CD4-positive, alpha-beta memory T cell (primary cell): ENCODE measurements around the gene RDH8. TPM values are rescaled to one million over a fixed set of nuclear protein-coding genes. Genes with fewer than 3 reads are reported as not detected.

Experiments
- CTCF ChIA-PET: fragments of 350-600 bp; sonication (Branson Sonifier 250); formaldehyde crosslinking; loops from one replicate; lab custom pipeline; 2021; ENCODE audit warnings: inconsistent platforms; ENCODE audit not compliant: partially characterized antibody; lab: Charles Lee
- POLR2A ChIA-PET: fragments of 350-600 bp; sonication (Branson Sonifier 250); formaldehyde crosslinking; loops from one replicate; lab custom pipeline; 2021; ENCODE audit not compliant: partially characterized antibody; lab: Charles Lee
- DNase-seq, 5 donors: peaks; one replicate each; pipeline versions ENCODE4 v3.0.0 to v3.0.0-alpha.2; 2020 to 2022; ENCODE audit warnings: mixed read lengths in 1 of 5
- H3K27ac ChIP-seq: one replicate; pipeline ENCODE4 v1.7.0; 2013; ENCODE audit warnings: low read depth, low read length
- H3K27me3 ChIP-seq: 2 replicates; pipeline ENCODE4 v1.7.0; 2013; ENCODE audit warnings: mild to moderate bottlenecking, low read length, moderate library complexity; ENCODE audit not compliant: insufficient read depth
- H3K36me3 ChIP-seq: 2 replicates; pipeline ENCODE4 v1.7.0; 2013; ENCODE audit warnings: mild to moderate bottlenecking, low read length, moderate library complexity; ENCODE audit not compliant: insufficient read depth
- H3K4me1 ChIP-seq: 2 replicates; pipeline ENCODE4 v1.7.0; 2013; ENCODE audit warnings: mild to moderate bottlenecking, low read length, moderate library complexity; ENCODE audit not compliant: insufficient read depth
- H3K4me3 ChIP-seq, 2 donors: one replicate each; pipeline ENCODE4 v1.7.0; 2013; ENCODE audit warnings: low read length in 2 of 2, mild to moderate bottlenecking in 1 of 2
- H3K9me3 ChIP-seq, 2 donors: one replicate each; pipeline ENCODE4 v1.7.0; 2013; ENCODE audit warnings: low read length in 2 of 2, control low read depth in 1 of 2; ENCODE audit not compliant: control insufficient read depth in 1 of 2
- H3K27ac Mint-ChIP-seq, 7 donors: one replicate each; pipeline ENCODE4 v1.8.0; 2020 to 2021; ENCODE audit warnings: mixed read lengths in 7 of 7, mild to moderate bottlenecking in 6 of 7, inconsistent platforms in 3 of 7, moderate library complexity in 3 of 7
- H3K27me3 Mint-ChIP-seq, 2 donors: one replicate each; pipeline ENCODE4 v1.8.0; 2020 to 2021; ENCODE audit warnings: mixed read lengths in 2 of 2
- H3K36me3 Mint-ChIP-seq, 2 donors: one replicate each; pipeline ENCODE4 v1.8.0; 2020 to 2021; ENCODE audit warnings: mixed read lengths in 2 of 2, inconsistent platforms in 1 of 2, mild to moderate bottlenecking in 1 of 2
- H3K4me1 Mint-ChIP-seq, 4 donors: one replicate each; pipeline ENCODE4 v1.8.0; 2020 to 2021; ENCODE audit warnings: mixed read lengths in 4 of 4, mild to moderate bottlenecking in 1 of 4
- H3K4me3 Mint-ChIP-seq, 8 donors: one replicate each; pipeline ENCODE4 v1.8.0; 2020 to 2021; ENCODE audit warnings: mixed read lengths in 8 of 8, mild to moderate bottlenecking in 7 of 8, moderate library complexity in 6 of 8, inconsistent platforms in 3 of 8
- H3K9me3 Mint-ChIP-seq, 8 donors: one replicate each; pipeline ENCODE4 v1.8.0; 2020 to 2021; ENCODE audit warnings: mixed read lengths in 8 of 8, mild to moderate bottlenecking in 5 of 8, inconsistent platforms in 3 of 8, moderate library complexity in 1 of 8
- intact Hi-C: fragments of 100-400 bp; cut with micrococcal nuclease; formaldehyde crosslinking; loops from one replicate; pipeline ENCODE4 v1.15.1; 2023
- polyA plus RNA-seq, 2 donors: library from polyadenylated mRNA; unstranded; fragments of 300-500 nt; fragmentation: Illumina TruSeq; gene quantifications; one replicate each; pipeline ENCODE4 v1.2.3, GENCODE V29; 2021
- total RNA-seq, 2 experiments: library from RNA; stranded (reverse); gene quantifications; one replicate each; pipeline ENCODE4 v1.2.3, GENCODE V29; 2021

The RDH8 gene
- total and polyA plus RNA-seq, 4 experiments from 2014 or later, result not detected

DNA sequence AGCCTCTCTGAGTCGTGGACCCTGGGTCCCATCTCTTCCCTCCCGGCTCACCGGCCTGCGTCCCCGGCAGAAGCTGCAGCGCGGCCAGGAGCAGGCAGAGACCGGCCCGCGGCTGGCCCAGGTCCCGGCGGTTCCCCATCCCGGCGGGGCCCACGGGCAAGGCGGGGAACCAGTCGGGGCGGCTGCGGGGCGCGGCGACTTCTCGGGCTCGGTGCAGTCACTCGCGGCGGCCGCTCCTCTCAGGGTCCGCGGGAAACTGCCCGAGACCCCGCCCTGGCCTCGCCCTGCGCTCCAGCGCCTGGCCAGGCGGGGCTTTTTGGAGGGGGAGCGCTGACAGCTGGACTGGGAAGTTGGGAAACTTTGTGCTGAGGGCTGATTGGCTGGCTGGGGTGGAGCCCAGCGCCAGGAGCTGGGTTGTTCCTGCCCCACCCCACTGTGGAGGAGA is 3.0 kb upstream of the RDH8 start, which contains the start of gene COL5A3:
COL5A3 (minus strand) TSS at position 258 of the 445 bp plus-strand sequence; CDS start at position 139, 119 bp downstream.
- DNase-seq, result no peak
- peak within 1 kb of the TSS; percentile 3 to 85 (median 43) for H3K27ac Mint-ChIP-seq

DNA sequence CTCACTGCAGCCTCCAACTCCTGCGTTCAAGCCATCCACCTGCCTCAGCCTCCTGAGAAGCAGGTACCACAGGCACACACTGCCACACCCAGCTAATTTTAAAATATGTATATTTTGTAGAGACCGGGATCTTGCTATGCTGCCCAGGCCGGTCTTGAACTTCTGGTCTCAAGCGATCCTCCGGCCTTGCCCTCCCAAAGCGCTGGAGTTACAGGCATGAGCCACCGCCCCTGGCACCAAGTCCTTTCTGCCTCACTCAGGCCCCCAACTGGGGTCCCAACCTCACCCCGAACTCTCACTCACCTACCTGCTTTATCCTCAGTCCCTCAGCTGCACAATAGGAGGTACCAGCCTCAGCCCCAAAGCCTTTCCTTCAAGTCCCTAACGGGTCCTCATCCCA is 2.3 kb upstream of the RDH8 start:
- no peaks in the 10 kb centered on the region for H3K36me3 ChIP-seq
- no peak for DNase-seq
- H3K4me3 ChIP-seq, result no peak overlapping the region
- Mint-ChIP-seq H3K27me3 (peaks cover 38 to 45% of the 10 kb centered on the region in 2 donors), H3K4me1 (peaks cover 14 to 36% (median 28%) of the 10 kb centered on the region in 4 donors), H3K4me3 (peak overlapping the region in 3 of 8 donors; percentile 5 to 70 (median 60)), H3K9me3 (peaks cover 0 to 7% (median under 1%) of the 10 kb centered on the region in 8 donors), H3K27ac (no peak overlapping the region), H3K36me3 (no peaks in the 10 kb centered on the region)
- H3K4me1 ChIP-seq, result peaks cover 30% of the 10 kb centered on the region
- H3K27ac ChIP-seq, result no peak overlapping the region
- no peaks in the 10 kb centered on the region for H3K9me3 ChIP-seq
- intact Hi-C loops, result no loop called here
- ChIA-PET POLR2A (interaction anchor here (0.9 kb wide), 1 partner anchor 101 kb away, joined by 3 read pairs; no protein-coding TSS in a partner anchor), CTCF (interaction anchor here (1.0 kb wide), 1 partner anchor 11 kb away, joined by 3 read pairs; no protein-coding TSS in a partner anchor)
- peaks cover 20% of the 10 kb centered on the region for H3K27me3 ChIP-seq

More for the DNA sequence above, 3.0 kb upstream of the RDH8 start, which contains the start of gene COL5A3:
- no peaks in the 10 kb centered on the region for H3K36me3 Mint-ChIP-seq
- peaks cover 20% of the 10 kb centered on the region for H3K27me3 ChIP-seq
- peaks cover 0 to 7% (median under 1%) of the 10 kb centered on the region in 8 donors for H3K9me3 Mint-ChIP-seq
- peak within 1 kb of the TSS in 7 of 8 donors; percentile 61 to 81 (median 74) for H3K4me3 Mint-ChIP-seq
- no peaks in the 10 kb centered on the region for H3K36me3 ChIP-seq
- H3K4me1 ChIP-seq, result peaks cover 34% of the 10 kb centered on the region
- intact Hi-C loops, result no loop called here
- no peaks in the 10 kb centered on the region for H3K9me3 ChIP-seq
- no peak within 1 kb of the TSS for H3K27ac ChIP-seq
- CTCF ChIA-PET, result interaction anchor here (0.6 to 1.0 kb wide), 2 partner anchors 10 to 11 kb away, joined by 3 to 4 read pairs; no protein-coding TSS in a partner anchor
- peaks cover 14 to 36% (median 29%) of the 10 kb centered on the region in 4 donors for H3K4me1 Mint-ChIP-seq
- peaks cover 40 to 46% of the 10 kb centered on the region in 2 donors for H3K27me3 Mint-ChIP-seq
- POLR2A ChIA-PET, result interaction anchor here (0.9 kb wide), 1 partner anchor 102 kb away, joined by 3 read pairs; no protein-coding TSS in a partner anchor
- H3K4me3 ChIP-seq, result no peak within 1 kb of the TSS

DNA sequence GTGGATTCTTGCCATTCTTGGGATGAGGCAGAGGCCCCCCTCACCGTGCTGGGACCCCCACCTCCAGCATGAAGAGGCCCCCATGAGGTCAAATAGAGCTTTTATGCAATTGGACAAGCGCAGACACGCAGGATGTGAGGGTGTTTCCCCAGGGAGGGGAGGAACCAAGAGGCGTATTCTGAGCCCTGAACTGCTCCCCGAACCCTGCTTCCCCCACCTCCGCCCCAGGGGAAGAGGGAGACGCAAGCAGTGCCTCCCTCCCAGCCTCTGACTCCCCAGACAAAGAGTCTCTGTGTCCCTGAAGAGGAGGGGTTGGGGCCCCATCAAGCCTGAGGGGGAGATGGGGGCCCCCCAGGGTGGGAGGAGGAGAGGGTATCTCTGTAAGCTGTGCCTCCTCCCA is 1.3 kb upstream of the RDH8 start:
- H3K36me3 ChIP-seq, result no peaks in the 10 kb centered on the region
- H3K9me3 Mint-ChIP-seq, result peaks cover 0 to 7% (median under 1%) of the 10 kb centered on the region in 8 donors
- peaks cover 9 to 29% (median 23%) of the 10 kb centered on the region in 4 donors for H3K4me1 Mint-ChIP-seq
- H3K27me3 ChIP-seq, result peaks cover 20% of the 10 kb centered on the region
- peaks cover 35 to 37% of the 10 kb centered on the region in 2 donors for H3K27me3 Mint-ChIP-seq
- H3K4me1 ChIP-seq, result peaks cover 27% of the 10 kb centered on the region
- no peak overlapping the region for H3K4me3 Mint-ChIP-seq
- ChIA-PET CTCF (no interaction called here), POLR2A (no interaction called here)
- no peaks in the 10 kb centered on the region for H3K36me3 Mint-ChIP-seq
- no peak overlapping the region for H3K27ac Mint-ChIP-seq
- no peak for DNase-seq
- H3K27ac ChIP-seq, result no peak overlapping the region
- H3K9me3 ChIP-seq, result no peaks in the 10 kb centered on the region
- no peak overlapping the region for H3K4me3 ChIP-seq
- intact Hi-C loops, result no loop called here

DNA sequence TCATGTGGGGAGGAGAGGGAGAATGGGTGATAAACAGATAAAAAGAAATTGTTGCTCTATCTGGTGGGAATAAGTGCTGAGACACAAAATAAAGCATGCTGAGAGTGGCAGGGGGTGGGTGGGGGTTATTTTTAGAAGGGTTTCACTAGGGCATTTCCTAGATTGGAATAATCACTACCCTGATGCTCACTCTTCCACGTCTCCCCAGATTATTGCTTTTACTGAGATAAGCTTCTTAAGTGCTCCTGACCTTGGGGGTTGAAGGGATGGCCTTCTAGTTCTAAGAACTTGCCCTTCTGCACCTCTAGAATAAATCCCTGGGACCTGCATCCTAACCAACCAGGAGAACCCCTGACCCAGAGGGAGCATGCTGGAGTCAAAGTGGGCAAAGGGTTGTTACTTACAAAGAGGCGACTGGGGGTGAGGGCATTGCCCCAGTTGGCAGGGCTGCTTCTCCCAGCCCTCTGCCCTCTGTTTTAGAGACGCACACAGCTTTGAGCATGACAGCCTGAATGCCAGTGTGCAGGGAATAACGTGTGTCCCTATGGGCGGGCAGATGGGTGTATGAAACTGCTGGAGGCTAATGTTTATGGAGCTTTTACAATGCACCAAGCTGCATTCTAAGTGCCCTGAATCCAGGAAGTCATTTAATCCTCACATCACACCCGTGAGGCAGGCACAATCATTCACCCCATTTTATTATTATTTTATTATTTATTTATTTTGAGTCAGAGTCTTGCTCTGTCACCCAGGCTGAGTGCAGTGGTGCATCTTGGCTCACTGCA is 743 bp downstream of the RDH8 start:
- intact Hi-C loops, result no loop called here
- Mint-ChIP-seq H3K4me3 (no peak overlapping the region), H3K9me3 (peaks cover 0 to 4% (median under 1%) of the 10 kb centered on the region in 8 donors), H3K36me3 (no peaks in the 10 kb centered on the region), H3K27ac (no peak overlapping the region), H3K4me1 (peaks cover 4 to 12% (median 10%) of the 10 kb centered on the region in 4 donors), H3K27me3 (peaks cover 20 to 22% of the 10 kb centered on the region in 2 donors)
- no peak overlapping the region for H3K4me3 ChIP-seq
- ChIA-PET CTCF (no interaction called here), POLR2A (interaction anchor here (0.5 kb wide), 1 partner anchor 82 kb away, joined by 3 read pairs; no protein-coding TSS in a partner anchor)
- H3K9me3 ChIP-seq, result no peaks in the 10 kb centered on the region
- H3K27me3 ChIP-seq, result peaks cover 8% of the 10 kb centered on the region
- H3K4me1 ChIP-seq, result peaks cover 11% of the 10 kb centered on the region
- DNase-seq, result no peak
- H3K36me3 ChIP-seq, result no peaks in the 10 kb centered on the region
- H3K27ac ChIP-seq, result no peak overlapping the region

DNA sequence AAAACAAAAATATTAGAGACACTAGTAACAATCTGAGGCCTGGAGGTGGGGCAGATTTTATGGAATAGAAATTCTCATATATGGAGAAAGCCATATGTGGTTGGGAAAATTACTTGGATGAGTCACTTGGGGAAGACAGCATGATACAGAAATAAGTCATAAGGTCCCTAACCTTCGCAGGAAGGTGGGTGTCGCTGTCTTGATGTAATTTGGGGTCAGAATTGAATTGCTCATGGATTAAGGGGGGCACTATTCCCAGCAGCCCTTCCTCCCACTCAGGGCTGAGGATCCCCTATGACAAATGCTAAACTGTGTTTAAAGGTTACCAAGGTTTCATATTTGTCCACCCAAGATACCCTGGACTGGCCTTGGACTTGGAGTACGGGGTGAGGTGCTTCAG is 5.0 kb downstream of the RDH8 start:
- Mint-ChIP-seq H3K9me3 (peaks cover 0 to 2% (median 0%) of the 10 kb centered on the region in 8 donors), H3K27me3 (peaks cover 11 to 12% of the 10 kb centered on the region in 2 donors), H3K4me1 (no peaks in the 10 kb centered on the region), H3K4me3 (no peak overlapping the region), H3K36me3 (no peaks in the 10 kb centered on the region), H3K27ac (no peak overlapping the region)
- ChIA-PET CTCF (interaction anchor here (0.6 to 1.8 kb wide), 2 partner anchors 9 to 102 kb away, joined by 3 to 9 read pairs; no protein-coding TSS in a partner anchor), POLR2A (no interaction called here)
- Histone ChIP-seq H3K36me3 (no peaks in the 10 kb centered on the region), H3K27ac (no peak overlapping the region), H3K4me3 (no peak overlapping the region), H3K27me3 (no peaks in the 10 kb centered on the region), H3K9me3 (no peaks in the 10 kb centered on the region), H3K4me1 (no peaks in the 10 kb centered on the region)
- intact Hi-C loops, result no loop called here
- DNase-seq, result no peak

DNA sequence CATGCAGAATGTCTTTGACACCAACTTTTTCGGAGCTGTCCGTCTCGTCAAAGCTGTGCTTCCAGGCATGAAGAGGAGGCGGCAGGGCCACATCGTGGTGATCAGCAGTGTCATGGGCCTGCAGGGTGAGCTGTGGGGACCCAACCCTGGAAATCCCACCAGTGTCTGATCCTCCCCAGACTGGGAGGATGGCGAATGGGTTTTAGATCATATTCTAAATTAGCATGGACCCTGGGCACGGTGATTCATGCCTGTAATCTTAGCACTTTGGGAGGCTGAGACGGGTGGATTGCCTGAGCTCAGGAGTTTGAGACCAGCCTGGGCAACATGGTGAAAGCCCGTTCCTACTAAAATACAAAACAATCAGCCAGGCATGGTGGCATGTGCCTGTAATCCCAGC is 5.5 kb downstream of the RDH8 start:
- Histone ChIP-seq H3K27me3 (no peaks in the 10 kb centered on the region), H3K27ac (no peak overlapping the region), H3K9me3 (no peaks in the 10 kb centered on the region), H3K4me1 (no peaks in the 10 kb centered on the region), H3K36me3 (no peaks in the 10 kb centered on the region), H3K4me3 (no peak overlapping the region)
- POLR2A ChIA-PET, result no interaction called here
- H3K27ac Mint-ChIP-seq, result no peak overlapping the region
- peaks cover 7 to 10% of the 10 kb centered on the region in 2 donors for H3K27me3 Mint-ChIP-seq
- CTCF ChIA-PET, result interaction anchor here (1.5 kb wide), 1 partner anchor 10 kb away, joined by 4 read pairs; no protein-coding TSS in a partner anchor
- H3K36me3 Mint-ChIP-seq, result no peaks in the 10 kb centered on the region
- no peak for DNase-seq
- H3K4me3 Mint-ChIP-seq, result no peak overlapping the region
- intact Hi-C loops, result no loop called here
- no peaks in the 10 kb centered on the region for H3K4me1 Mint-ChIP-seq
- peaks cover 0 to 2% (median 0%) of the 10 kb centered on the region in 8 donors for H3K9me3 Mint-ChIP-seq

DNA sequence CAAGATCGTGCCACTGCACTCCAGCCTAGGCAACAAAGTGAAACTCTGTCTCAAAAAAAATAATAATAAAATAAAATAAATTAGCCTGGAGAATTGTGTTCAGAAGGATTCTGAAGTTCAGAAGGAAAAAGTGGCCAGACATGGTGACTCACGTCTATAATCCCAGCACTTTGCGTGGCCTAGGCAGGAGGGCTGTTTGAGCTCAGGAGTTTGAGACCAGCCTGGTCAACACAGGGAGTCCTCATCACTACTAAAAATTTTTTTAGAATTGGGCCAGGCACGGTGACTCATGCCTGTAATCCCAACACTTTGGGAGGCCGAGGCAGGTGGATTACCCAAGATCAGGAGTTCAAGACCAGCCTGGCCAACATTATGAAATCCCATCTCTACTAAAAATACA is 6.0 kb downstream of the RDH8 start:
- intact Hi-C loops, result no loop called here
- Mint-ChIP-seq H3K36me3 (no peaks in the 10 kb centered on the region), H3K27ac (no peak overlapping the region), H3K9me3 (peaks cover 0 to 2% (median 0%) of the 10 kb centered on the region in 8 donors), H3K4me3 (no peak overlapping the region), H3K4me1 (no peaks in the 10 kb centered on the region), H3K27me3 (peaks cover 3 to 8% of the 10 kb centered on the region in 2 donors)
- ChIA-PET POLR2A (no interaction called here), CTCF (interaction anchor here (1.5 kb wide), 1 partner anchor 10 kb away, joined by 4 read pairs; no protein-coding TSS in a partner anchor)
- Histone ChIP-seq H3K4me1 (no peaks in the 10 kb centered on the region), H3K36me3 (no peaks in the 10 kb centered on the region), H3K27me3 (no peaks in the 10 kb centered on the region), H3K4me3 (no peak overlapping the region), H3K27ac (no peak overlapping the region), H3K9me3 (no peaks in the 10 kb centered on the region)
- no peak for DNase-seq
